H1 (cell line): ENCODE results near the gene STXBP5. TPM values are rescaled to one million over a fixed set of nuclear protein-coding genes. Genes with fewer than 3 reads are reported as not detected.

ENCODE experiments used
- EP300 ChIP-seq, 2 experiments: IDR thresholded peaks; 1 replicate in 1 of 2; 2 replicates in 1 of 2; pipeline ENCODE4 v1.6.1; 2011 to 2012; ENCODE audit warnings: low read depth in 2 of 2, low read length in 2 of 2, mild to moderate bottlenecking in 2 of 2, borderline replicate concordance in 1 of 2, inconsistent platforms in 1 of 2, moderate library complexity in 1 of 2
- HDAC6 ChIP-seq: IDR thresholded peaks from one replicate; pipeline ENCODE4 v1.7.1; 2012; ENCODE audit warnings: low read depth, mild to moderate bottlenecking, inconsistent platforms, low read length, moderate library complexity
- JUN ChIP-seq: IDR thresholded peaks from 2 replicates; pipeline ENCODE4 v1.6.1; 2011; ENCODE audit warnings: low read depth, mild to moderate bottlenecking, improper control_type of control experiment, low read length
- KDM1A ChIP-seq: fragments of 200-600, 300-600 bp; sonication (generic); IDR thresholded peaks from 2 replicates; pipeline ENCODE4 v1.7.1; 2016; ENCODE audit warnings: mild to moderate bottlenecking, low read length, borderline replicate concordance
- NRF1 ChIP-seq: IDR thresholded peaks from 2 replicates; pipeline ENCODE4 v1.6.1; 2011; ENCODE audit warnings: mild to moderate bottlenecking, low read depth, low read length, improper control_type of control experiment
- polyA plus RNA-seq, 7 experiments: library from polyadenylated mRNA; depleted of rRNA in 3 of 7; stranded (reverse) in 5 of 7; unstranded in 2 of 7; fragments of >200 nt in 5 of 7; fragments of 200-250 nt in 2 of 7; gene quantifications; 1 replicate in 5 of 7; 2 replicates in 1 of 7; 4 replicates in 1 of 7; pipeline versions ENCODE4 v1.2.1 to v1.2.3, GENCODE V29; 2011 to 2013; ENCODE audit warnings: missing spikeins in 2 of 7, mixed read lengths in 2 of 7
- total RNA-seq: library from RNA; stranded (reverse); fragmentation: NEBNext Ultra II Directional; extraction: Animal tissue kit (Norgen Biotek cat#: 25700); gene quantifications from 2 replicates; pipeline ENCODE4 v1.2.1, GENCODE V29; 2021

STXBP5 gene
- total and polyA plus RNA-seq, 2 of the 8 experiments (the other 6 are each of a cell fraction or from before 2014, with no cell fraction given) = 2.7 to 10.8 TPM

DNA sequence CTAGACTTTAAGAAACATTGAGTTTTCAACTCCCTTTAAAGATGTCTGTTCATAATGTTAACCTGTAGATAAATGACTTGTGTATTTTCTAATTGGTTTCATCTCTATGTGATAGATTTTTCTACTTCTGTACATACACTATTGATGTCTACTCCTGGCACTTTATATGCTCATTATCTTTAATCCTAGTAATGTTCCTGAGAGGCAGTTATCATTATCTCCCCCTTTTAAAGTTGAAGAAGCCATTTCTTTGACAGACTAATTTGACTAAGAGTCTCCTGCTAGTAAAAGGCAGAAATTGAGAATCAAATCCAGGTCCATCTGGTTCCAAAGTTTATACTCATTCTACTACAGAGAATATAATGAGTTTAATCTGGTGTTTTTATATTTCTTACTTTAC is 167.1 kb downstream of the STXBP5 start (continued):
- no peak for TF ChIP-seq NRF1
- no peak for TF ChIP-seq EP300 (IDR thresholded peaks at IDR 0.05; ENCODE audit: borderline replicate concordance in 1 of 2, low read depth in 2 of 2, low read length in 2 of 2)
- no peak for TF ChIP-seq JUN
- no peak for TF ChIP-seq HDAC6
- no peak for TF ChIP-seq KDM1A
